Midbrain (tissue), 1 donor: Measurements from ENCODE around the gene SUN2.

Experiments
- DNase-seq: peaks from one replicate; lab custom pipeline; 2025; lab: John Stamatoyannopoulos, UW

Gene SUN2

GRCh38 chr22:38716271-38716670, 39.5 kb downstream of the SUN2 start:
- DNase-seq = no peak

GRCh38 chr22:38715852-38716251, 39.9 kb downstream of the SUN2 start:
- DNase-seq = no peak

GRCh38 chr22:38715176-38715764, 40.5 kb downstream of the SUN2 start:
- DNase-seq = no peak

GRCh38 chr22:38713921-38714320, 41.9 kb downstream of the SUN2 start:
- no peak for DNase-seq

GRCh38 chr22:38712486-38713207, 43.2 kb downstream of the SUN2 start:
- no peak for DNase-seq

DNA sequence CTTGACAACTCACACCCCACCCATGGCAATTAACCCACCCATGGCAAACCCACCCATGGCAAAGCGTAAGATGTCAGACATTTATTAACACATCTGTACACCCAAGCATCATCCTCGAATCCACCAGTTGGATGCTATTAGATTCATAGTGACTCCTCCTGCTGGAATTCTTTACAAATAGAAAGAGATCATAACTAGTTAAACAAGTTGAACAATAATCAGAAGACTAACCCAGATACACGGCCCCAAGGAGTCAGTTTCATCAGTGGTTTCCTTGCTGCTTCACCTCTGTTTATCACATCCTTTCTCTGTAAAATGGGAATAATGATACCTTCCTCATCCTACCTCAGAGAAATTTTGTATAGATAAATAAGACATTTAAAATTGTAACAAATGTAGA, 44.9 kb downstream of the SUN2 start:
- no peak for DNase-seq

GRCh38 chr22:38710351-38710750, 45.4 kb downstream of the SUN2 start:
- DNase-seq = no peak

DNA sequence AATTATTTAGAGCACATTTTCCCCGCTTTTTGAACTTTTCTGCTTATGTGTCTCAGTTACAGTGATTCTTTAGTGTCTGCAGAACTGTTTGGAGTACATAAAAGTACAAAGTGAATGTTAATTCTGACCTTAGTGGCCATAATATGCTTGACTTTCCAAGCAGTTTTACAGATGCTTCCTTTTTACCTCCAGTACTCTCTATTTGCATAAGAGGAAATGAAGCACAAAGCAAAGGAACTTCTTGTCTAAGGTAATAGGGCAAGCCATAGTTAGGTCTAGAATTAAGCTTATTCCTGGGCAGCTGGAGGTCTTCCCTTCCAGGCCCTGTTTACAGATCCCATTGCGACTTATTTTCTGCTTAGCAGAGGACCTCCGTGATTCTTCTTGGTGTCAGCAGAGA, 46.5 kb downstream of the SUN2 start:
- DNase-seq = no peak

DNA sequence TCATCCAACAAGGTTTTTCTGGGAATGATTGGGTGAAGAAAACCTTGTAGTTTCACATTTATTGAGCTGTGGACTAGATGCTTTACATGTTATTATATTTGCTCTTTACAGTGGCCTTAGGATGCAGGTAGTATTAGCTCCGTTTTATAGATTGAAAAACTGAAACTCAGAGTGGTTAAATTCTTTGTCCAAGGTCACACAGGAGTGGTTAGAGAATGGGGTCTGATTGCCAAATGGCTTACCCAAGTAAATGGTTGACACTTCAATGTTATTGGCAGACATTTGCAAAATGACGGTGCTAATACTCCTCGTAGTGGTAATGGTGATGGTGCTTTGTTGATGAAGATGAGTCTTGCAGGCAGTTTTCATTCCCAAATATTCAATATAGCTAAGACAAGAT, 47.8 kb downstream of the SUN2 start:
- no peak for DNase-seq

DNA sequence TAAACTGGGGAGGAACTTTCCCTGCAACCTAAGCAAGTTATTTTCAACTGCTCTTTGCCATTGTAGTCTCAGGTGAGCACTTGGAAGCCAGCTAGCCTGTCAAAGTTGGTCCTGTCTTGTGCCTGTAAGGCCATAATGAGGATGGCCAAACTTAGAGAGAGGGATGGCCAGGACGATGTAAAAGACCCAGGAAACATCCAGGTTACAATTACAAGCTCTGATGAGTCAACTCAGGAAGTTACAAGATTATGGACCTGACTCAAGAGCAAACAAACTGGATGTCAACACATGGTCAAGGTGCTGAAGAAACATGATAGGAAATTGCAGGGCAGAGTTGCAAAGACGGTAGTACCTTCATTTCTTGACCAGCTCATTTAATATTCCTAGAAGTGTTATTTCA, 48.5 kb downstream of the SUN2 start:
- no peak for DNase-seq

DNA sequence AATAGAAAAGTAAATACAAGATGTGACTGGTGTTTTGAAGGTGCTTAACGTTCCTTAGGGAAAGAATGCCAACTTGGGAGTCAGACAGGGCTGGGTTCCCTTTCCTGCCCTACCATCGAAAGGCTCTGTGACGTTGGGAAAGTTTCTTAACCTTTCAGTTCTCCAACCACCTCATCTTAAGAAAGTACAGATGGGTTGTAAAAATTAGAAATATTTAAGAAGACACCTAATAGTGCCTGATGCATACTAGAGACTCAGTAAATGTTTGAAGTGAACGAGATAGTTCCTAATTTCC, 49.0 kb downstream of the SUN2 start:
- no peak for DNase-seq

GRCh38 chr22:38706101-38706900, 49.5 kb downstream of the SUN2 start:
- DNase-seq = peak; percentile 18

- DNase-seq = peak; percentile 100
Measured at GRCh38 chr22:38705235-38706100, 50.3 kb downstream of the SUN2 start, which contains the start of gene GTPBP1. Gene GTPBP1, plus strand, starts transcription at chr22:38705944. Its CDS starts 12 bp downstream, at chr22:38705956.

DNA sequence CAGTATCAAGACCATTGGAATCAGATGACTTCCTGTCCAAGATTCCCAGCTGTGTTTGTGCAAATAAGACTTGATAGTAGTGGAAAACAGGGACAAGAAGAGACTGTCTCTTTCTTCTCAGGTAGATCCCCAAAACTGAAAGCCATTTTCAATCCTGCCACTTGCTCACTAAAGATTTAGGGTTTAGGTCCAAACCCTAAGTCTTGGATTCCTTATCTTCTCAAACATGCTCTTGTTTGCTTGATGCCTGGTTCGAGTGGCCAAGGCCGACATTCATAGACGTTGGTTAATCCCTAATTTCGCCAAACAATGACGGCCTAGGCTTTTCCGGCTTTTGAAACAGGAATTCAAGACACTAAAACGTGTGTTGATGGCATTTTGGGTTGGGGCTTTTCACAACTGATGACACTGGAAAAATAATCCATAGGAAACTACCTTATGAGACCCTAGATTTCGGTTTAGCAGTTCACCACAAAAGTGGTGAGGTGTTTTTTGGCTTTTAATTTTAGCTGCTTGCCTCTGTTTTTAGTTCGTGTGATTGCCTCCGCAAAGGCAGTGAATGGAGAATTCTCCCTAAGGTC, 51.1 kb downstream of the SUN2 start:
- no peak for DNase-seq

- DNase-seq = peak; percentile 95
Measured at GRCh38 chr22:38700789-38701628, 54.8 kb downstream of the SUN2 start, which contains the start of gene JOSD1. Gene JOSD1, minus strand, starts transcription at chr22:38700943. Its CDS starts 956 bp downstream, at chr22:38699987.

- DNase-seq = no peak
Measured at GRCh38 chr22:38700270-38700788, 55.5 kb downstream of the SUN2 start.

DNA sequence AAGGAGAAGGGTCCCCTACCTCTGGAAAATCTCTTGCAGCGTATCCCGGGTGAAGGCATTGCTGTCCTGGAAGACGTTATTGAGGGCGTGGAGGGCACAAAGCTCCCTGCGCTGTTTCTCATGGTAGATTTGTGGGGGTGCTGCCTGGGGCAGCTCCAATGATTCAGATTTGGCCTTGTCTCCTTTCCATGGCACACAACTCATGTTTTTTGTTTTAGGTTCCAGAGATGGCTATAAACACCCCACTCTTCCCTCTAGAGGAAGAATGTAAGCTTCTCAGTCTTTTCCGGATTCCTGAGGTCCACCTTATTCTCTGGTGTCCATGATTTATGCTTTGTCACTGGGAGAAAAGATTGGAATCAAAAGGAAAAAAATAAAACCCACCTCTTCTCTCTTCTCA, 56.0 kb downstream of the SUN2 start:
- no peak for DNase-seq

GRCh38 chr22:38699143-38699542, 56.7 kb downstream of the SUN2 start:
- no peak for DNase-seq

DNA sequence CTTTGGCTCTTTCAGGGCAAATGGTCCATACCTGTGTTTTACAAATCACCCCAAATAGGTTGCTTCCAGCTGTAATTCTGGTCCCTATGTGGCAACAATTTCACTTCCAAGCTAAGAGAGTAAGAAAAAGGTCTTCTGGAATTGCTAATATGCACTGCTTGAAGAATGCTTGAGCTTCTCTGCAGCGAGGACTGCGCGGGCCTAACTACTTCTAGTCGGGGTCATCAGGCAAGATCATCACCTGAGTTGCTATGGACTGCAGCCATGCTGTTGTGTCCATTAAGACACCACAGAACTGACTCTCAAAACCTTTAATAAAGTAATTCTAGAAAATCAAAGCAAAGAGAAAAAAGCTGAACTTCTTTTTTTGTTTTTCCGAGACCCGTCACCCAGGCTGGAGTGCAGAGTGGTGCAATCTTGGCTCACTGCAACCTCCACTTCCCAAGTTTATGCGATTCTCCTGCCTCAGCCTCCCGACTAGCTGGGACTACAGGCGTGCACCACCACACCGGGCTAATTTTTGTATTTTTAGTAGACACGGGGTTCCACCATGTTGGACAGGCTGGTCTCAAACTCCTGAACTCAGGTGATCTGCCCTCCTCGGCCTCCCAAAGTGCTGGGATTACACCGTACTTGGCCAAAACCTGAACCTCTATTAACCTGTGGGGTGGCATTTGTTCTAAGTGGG, 57.2 kb downstream of the SUN2 start:
- DNase-seq = no peak
